K562 (cell line): Measurements from ENCODE around the gene PITPNC1. TPM values are rescaled to one million over a fixed set of nuclear protein-coding genes. Genes with fewer than 3 reads are reported as not detected.

ENCODE experiments used
- ARID1B ChIP-seq: fragments of 450-650 bp; IDR thresholded peaks from 2 replicates; pipeline ENCODE4 v1.6.1; 2016; ENCODE audit warnings: antibody characterized with exemption, mild to moderate bottlenecking, inconsistent platforms
- C11orf30 ChIP-seq: fragments of 450-650 bp; IDR thresholded peaks from 2 replicates; pipeline ENCODE4 v1.6.1; 2016; ENCODE audit warnings: low read depth, mild to moderate bottlenecking
- CBFA2T2 ChIP-seq: fragments of 450-650 bp; conservative IDR thresholded peaks from 2 replicates; pipeline ENCODE4 v1.6.1; 2017; ENCODE audit warnings: mild to moderate bottlenecking
- CBX5 ChIP-seq: IDR thresholded peaks from 2 replicates; pipeline ENCODE4 v1.6.1; 2014; ENCODE audit warnings: low read depth, borderline replicate concordance
- COPS2 ChIP-seq: fragments of 450-650 bp; conservative IDR thresholded peaks from 2 replicates; pipeline ENCODE4 v1.6.1; 2016; ENCODE audit warnings: mild to moderate bottlenecking, moderate library complexity
- CTBP1 ChIP-seq: fragments of 450-650 bp; IDR thresholded peaks from 2 replicates; pipeline ENCODE4 v1.6.1; 2016; ENCODE audit warnings: borderline replicate concordance
- DIDO1 ChIP-seq: fragments of 450-650 bp; IDR thresholded peaks from 2 replicates; pipeline ENCODE4 v1.6.1; 2016; ENCODE audit warnings: low read depth, missing biosample characterization, missing genetic modification characterization
- E2F8 ChIP-seq: fragments of 450-650 bp; IDR thresholded peaks from 2 replicates; pipeline ENCODE4 v1.7.1; 2018; ENCODE audit warnings: mild to moderate bottlenecking, low read depth; ENCODE audit not compliant: partially characterized antibody
- FOSL1 ChIP-seq: fragments of 200-800 bp; sonication (Bioruptor generic); conservative IDR thresholded peaks from 2 replicates; pipeline ENCODE4 v1.6.1; 2016; ENCODE audit warnings: missing genetic modification characterization, missing compliant biosample characterization
- FOXP1 ChIP-seq: sonication (generic); formaldehyde crosslinking; IDR thresholded peaks from 2 replicates; pipeline ENCODE4 v1.8.0; 2022; ENCODE audit warnings: mild to moderate bottlenecking, missing genetic modification reagents
- KLF10 ChIP-seq: fragments of 250-450 bp; sonication (Bioruptor Pico); IDR thresholded peaks from 2 replicates; pipeline ENCODE4 v1.6.1; 2021; ENCODE audit warnings: matching md5 sums
- KLF16 ChIP-seq: IDR thresholded peaks from 2 replicates; pipeline ENCODE4 v1.6.1; 2016; ENCODE audit warnings: antibody characterized with exemption
- MAX ChIP-seq: sonication (generic); formaldehyde crosslinking; IDR thresholded peaks from 2 replicates; pipeline ENCODE4 v1.9.0; 2022; ENCODE audit warnings: mild to moderate bottlenecking, missing genetic modification reagents
- MYC ChIP-seq, 2 experiments: fragments of 250-450 bp in 1 of 2; sonication (Bioruptor Pico) in 1 of 2; IDR thresholded peaks; 2 replicates each; pipeline versions ENCODE4 v1.5.1 to v1.6.1; 2012 to 2021; ENCODE audit warnings: low read depth in 2 of 2, borderline replicate concordance in 1 of 2, improper control_type of control experiment in 1 of 2, low read length in 1 of 2, mild to moderate bottlenecking in 1 of 2, moderate library complexity in 1 of 2
- NFRKB ChIP-seq: fragments of 450-650 bp; IDR thresholded peaks from 2 replicates; pipeline ENCODE4 v1.6.1; 2016; ENCODE audit warnings: low read depth
- RBM17 ChIP-seq: fragments of 200-400 bp; formaldehyde crosslinking; IDR thresholded peaks from 2 replicates; pipeline ENCODE4 v1.6.1; 2017; ENCODE audit warnings: low read depth, mild to moderate bottlenecking, low read length, borderline replicate concordance
- STAT5A ChIP-seq: IDR thresholded peaks from 2 replicates; pipeline ENCODE4 v1.6.1; 2012; ENCODE audit warnings: low read length, inconsistent platforms, borderline replicate concordance
- TCF3 ChIP-seq: sonication (generic); formaldehyde crosslinking; IDR thresholded peaks from 2 replicates; pipeline ENCODE4 v1.4.0; 2020; ENCODE audit warnings: mild to moderate bottlenecking, missing genetic modification reagents
- TEAD1 ChIP-seq, 2 experiments: fragments of 450-650 bp in 1 of 2; sonication (generic) in 1 of 2; formaldehyde crosslinking; IDR thresholded peaks; 2 replicates each; pipeline versions ENCODE4 v1.4.0 to v1.8.0; 2020 to 2022; ENCODE audit warnings: mild to moderate bottlenecking in 2 of 2, missing genetic modification reagents in 1 of 2
- TFAP4 ChIP-seq: sonication (generic); formaldehyde crosslinking; IDR thresholded peaks from 2 replicates; pipeline ENCODE4 v1.8.0; 2022; ENCODE audit warnings: missing genetic modification reagents, mild to moderate bottlenecking, moderate library complexity, borderline replicate concordance
- ZFP36 ChIP-seq: fragments of 150-350 bp; IDR thresholded peaks from 2 replicates; pipeline ENCODE4 v1.6.1; 2018; ENCODE audit warnings: low read length, low read depth; ENCODE audit not compliant: partially characterized antibody
- ZNF212 ChIP-seq: fragments of 450-650 bp; formaldehyde crosslinking; IDR thresholded peaks from 2 replicates; pipeline ENCODE4 v1.4.0; 2020; ENCODE audit warnings: mild to moderate bottlenecking
- ZNF639 ChIP-seq, 2 experiments: fragments of 200-800 bp in 1 of 2; sonication (Bioruptor generic) in 1 of 2; sonication (generic) in 1 of 2; formaldehyde crosslinking in 1 of 2; IDR thresholded peaks in 1 of 2; conservative IDR thresholded peaks in 1 of 2; 2 replicates each; pipeline versions ENCODE4 v1.5.0 to v1.6.1; 2016 to 2020; ENCODE audit warnings: missing compliant biosample characterization in 1 of 2, missing genetic modification characterization in 1 of 2, missing genetic modification reagents in 1 of 2
- polyA plus RNA-seq, 8 experiments: library from polyadenylated mRNA; depleted of rRNA in 4 of 8; stranded (reverse) in 5 of 8; unstranded in 3 of 8; fragments of >200 nt; fragmentation: Nextera tagmentation in 2 of 8; fragmentation: Illumina TruSeq in 1 of 8; extraction: Ambion mirVana in 2 of 8; extraction: Trizol in 1 of 8; gene quantifications; 2 replicates each; pipeline versions ENCODE4 v1.2.1 to v1.2.3, GENCODE V29; 2011 to 2014; ENCODE audit warnings: inconsistent platforms in 1 of 8, missing spikeins in 1 of 8
- total RNA-seq, 7 experiments: library from RNA; depleted of rRNA in 6 of 7; stranded (reverse); fragments of >200 nt in 6 of 7; fragmentation: Illumina TruSeq in 2 of 7; extraction: Trizol in 2 of 7; gene quantifications; 2 replicates each; pipeline versions ENCODE4 v1.2.1 to v1.2.3, GENCODE V29; 2011 to 2021; ENCODE audit warnings: low replicate concordance in 1 of 7

The PITPNC1 gene
- total and polyA plus RNA-seq, 9 of the 15 experiments (the other 6 are each of a cell fraction or from before 2014, with no cell fraction given), result 0.11 to 1.1 (median 0.65) TPM

- TF ChIP-seq E2F8 (no peak), MYC (IDR thresholded peaks at IDR 0.05; ENCODE audit: low read depth, low read length) (peak; percentile 43; the same call in 1 of the 2 replicates), MYC (CRISPR knock-in tag; IDR thresholded peaks at IDR 0.05; ENCODE audit: borderline replicate concordance, low read depth) (no peak), CBX5 (0 out of 2 replicates have a peak, but pooled peaks have one; percentile 5), KLF16 (peak; percentile 94), ZNF212 (CRISPR knock-in tag) (no peak), STAT5A (peak; percentile 82), TCF3 (CRISPR knock-in tag) (peak; percentile 94), C11orf30 (peak; percentile 71), CTBP1 (peak; percentile 90; the same call in 1 of the 2 replicates), ARID1B (peak; percentile 96), DIDO1 (tag) (0 out of 2 replicates have a peak, but pooled peaks have one; percentile 13), ZNF639 (CRISPR knock-in tag; conservative IDR thresholded peaks at IDR 0.05 in 1 of 2, IDR thresholded peaks at IDR 0.05 in 1 of 2) (peak in 1 of 2 experiments; percentile 82; a peak in 2 of 4 replicates), MAX (CRISPR knock-in tag) (0 out of 2 replicates have a peak, but pooled peaks have one; percentile 42), KLF10 (CRISPR knock-in tag) (no peak), CBFA2T2 (peak; percentile 94), FOSL1 (tag) (peak; percentile 65), TFAP4 (peak; percentile 66), ZFP36 (peak; percentile 17), COPS2 (no peak), NFRKB (no peak), RBM17 (no peak), FOXP1 (CRISPR knock-in tag) (no peak; the same call in 1 of the 2 replicates), TEAD1 (CRISPR knock-in tag; IDR thresholded peaks at IDR 0.05) (peak; percentile 41 to 81; a peak in 3 of 4 replicates)
Measured at GRCh38 chr17:67374329-67375053, 2.6 kb upstream of the PITPNC1 start (continued).
